HG03097 (cell line): ENCODE measurements around the gene NPTX1.
"Not testable (repeated sequence)": the region's sequence is repeated elsewhere in the genome, so short reads cannot be mapped to it uniquely, and the experiment has no call there.

ENCODE experiments used
- ATAC-seq: cut with Tn5 transposase; IDR thresholded peaks from one replicate; pipeline ENCODE4 v1.9.1; 2021; ENCODE audit not compliant: unreplicated experiment, low FRiP score

The NPTX1 gene, protein sequence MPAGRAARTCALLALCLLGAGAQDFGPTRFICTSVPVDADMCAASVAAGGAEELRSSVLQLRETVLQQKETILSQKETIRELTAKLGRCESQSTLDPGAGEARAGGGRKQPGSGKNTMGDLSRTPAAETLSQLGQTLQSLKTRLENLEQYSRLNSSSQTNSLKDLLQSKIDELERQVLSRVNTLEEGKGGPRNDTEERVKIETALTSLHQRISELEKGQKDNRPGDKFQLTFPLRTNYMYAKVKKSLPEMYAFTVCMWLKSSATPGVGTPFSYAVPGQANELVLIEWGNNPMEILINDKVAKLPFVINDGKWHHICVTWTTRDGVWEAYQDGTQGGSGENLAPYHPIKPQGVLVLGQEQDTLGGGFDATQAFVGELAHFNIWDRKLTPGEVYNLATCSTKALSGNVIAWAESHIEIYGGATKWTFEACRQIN

DNA sequence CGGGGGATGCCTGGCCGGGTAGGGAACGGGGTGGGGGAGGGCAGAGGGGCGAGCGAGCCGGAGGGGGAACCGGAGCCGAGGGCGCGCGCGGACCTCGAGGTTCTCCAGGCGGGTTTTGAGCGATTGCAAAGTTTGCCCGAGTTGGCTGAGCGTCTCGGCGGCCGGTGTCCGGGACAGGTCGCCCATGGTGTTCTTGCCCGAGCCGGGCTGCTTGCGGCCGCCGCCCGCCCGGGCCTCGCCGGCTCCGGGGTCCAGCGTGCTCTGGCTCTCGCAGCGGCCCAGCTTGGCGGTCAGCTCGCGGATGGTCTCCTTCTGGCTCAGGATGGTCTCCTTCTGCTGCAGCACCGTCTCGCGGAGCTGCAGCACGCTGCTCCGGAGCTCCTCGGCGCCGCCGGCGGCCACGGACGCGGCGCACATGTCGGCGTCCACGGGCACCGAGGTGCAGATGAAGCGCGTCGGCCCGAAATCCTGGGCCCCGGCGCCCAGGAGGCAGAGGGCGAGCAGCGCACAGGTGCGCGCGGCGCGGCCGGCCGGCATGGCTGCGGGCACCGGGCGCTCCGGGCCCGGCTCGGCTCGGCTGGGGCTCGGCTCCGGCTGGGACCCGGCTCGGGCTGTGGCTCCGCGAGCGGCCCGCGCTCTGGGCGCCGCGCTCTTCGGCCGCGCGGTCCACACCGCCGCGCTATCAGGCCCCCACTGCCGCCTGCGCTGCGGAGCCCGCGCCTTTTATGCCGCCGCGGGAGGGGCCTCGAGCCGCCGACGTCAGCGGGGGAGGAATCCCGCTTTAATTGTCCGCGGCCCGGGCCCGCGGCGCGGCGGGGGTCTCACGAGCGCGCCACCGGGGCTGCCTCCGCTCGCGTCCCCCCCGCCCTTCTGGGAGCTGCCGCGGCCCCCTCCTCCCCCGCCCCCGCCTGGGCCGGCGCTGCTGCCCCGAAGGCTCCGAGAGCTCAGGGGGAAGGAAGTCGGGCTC lies at the start of gene NPTX1:
NPTX1 (minus strand) TSS at position 698 of the 967 bp plus-strand sequence; CDS start at position 537, 161 bp downstream.
- ATAC-seq: no peak

- no peak for ATAC-seq
Observed at GRCh38 chr17:80523956-80524712, 47.7 kb upstream of the NPTX1 start.

GRCh38 chr17:80523054-80523744 lies 46.8 kb upstream of the NPTX1 start:
- ATAC-seq: no peak

DNA sequence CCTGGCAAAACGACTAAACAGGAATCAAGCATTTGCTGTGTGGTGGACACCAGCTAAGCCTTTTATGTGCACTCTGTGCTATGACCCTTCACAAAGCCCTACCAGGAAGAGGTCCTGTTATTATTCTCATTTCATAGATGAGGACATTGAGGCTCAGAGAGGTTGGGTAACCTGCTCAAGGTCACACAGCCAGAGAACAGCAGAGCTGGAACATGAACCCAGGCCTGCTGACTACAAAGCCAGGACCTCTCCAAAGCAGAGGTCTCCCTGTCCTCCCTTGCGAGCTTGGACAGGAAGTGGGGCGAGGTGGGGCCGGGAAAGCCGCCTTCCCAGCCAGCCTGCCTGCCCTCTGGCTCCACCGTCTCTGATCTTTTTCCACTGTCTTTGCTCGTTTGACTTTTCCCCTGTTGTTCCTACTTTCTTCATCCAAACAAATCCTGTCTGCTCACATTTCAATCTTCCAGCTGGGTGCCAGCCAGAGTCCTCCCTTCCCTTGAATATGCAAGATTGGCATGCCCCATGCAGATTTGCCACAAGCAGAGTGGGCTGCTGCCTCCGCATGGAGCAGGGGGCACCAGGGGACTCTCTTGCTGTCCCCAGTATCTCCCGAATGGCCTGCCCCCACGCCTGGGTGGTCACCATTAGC lies 44.5 kb upstream of the NPTX1 start:
- no peak for ATAC-seq

- ATAC-seq: no peak
Observed at GRCh38 chr17:80519091-80519781, 42.8 kb upstream of the NPTX1 start.

- no peak for ATAC-seq
Observed at GRCh38 chr17:80518392-80518791, 42.0 kb upstream of the NPTX1 start.

DNA sequence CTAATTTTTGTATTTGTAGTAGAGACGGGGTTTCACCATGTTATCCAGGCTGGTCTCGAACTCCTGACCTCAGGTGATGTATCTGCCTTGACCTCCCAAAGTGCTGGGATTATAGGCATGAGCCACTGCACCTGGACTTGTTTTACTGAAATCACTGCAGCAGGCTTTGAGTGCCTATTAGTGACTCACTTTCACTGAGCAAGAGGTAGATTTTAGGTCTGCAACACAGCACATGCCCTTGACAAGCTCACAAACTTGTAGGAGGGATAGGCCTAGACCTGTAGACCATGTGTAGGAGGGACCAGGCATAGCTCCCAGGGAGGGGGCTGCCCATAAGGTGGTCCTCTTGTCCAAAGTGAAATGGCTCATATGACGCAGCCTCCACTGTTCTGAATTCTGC lies 41.2 kb upstream of the NPTX1 start:
- ATAC-seq: no peak

DNA sequence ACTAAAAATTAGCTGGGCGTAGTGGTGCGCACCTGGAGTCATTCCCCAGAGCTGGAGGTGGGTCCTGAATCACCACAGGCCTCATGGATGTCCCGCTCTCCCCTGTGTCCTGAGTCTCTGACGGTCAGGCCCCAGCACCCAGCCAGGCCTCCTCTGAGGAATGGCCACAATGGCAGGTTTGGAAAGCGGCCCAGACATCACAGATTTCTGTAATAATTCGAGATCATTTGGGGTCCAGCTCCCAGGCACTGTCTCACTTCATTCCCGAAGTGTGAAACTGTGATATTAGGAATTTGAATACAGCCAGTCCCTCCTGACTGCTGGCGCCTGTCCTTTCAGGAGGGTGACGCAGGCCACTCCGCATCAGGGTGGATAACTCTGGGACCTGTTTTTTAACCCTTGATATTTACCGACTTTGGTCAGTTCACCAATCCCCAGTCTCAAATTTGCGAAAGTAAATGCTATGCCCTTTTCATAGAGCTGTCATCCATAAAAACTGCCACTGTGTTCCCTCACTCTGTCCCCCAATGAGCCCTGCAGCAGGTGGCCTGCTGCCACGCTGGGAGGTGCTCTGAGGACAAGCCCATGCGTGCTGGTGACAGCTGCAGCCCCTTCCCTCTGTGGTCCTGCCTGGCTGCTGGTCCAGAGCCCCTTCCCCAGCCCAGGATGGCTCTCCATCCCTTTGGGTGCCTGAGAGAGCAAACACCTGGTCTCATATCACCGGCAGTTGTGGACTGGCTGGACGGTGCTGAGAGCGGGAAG lies 39.9 kb upstream of the NPTX1 start:
- no peak for ATAC-seq

DNA sequence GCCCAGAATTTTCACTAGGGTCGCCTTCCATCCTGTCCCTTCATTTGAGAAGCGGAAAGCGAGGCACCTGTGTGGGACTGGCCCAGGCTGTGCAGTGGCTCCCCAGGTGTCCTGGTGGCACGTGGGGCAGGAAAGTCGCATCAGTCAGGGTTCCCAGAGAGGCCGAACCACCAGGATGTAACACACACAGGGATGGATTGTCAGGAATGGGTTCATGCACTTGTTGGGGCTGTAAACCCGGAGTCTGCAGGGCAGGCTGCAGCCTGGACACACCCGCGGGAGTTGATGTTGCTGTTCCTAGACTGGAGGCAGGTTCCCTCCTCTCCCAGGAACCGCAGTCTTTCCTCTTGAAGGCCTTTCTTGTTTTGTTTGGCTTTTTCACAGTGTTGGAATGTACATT lies 37.5 kb upstream of the NPTX1 start:
- no peak for ATAC-seq

GRCh38 chr17:80513201-80513600 lies 36.8 kb upstream of the NPTX1 start:
- no peak for ATAC-seq

- no peak for ATAC-seq
Observed at GRCh38 chr17:80512233-80512632, 35.8 kb upstream of the NPTX1 start.

GRCh38 chr17:80511222-80512180 lies 35.1 kb upstream of the NPTX1 start:
- no peak for ATAC-seq

DNA sequence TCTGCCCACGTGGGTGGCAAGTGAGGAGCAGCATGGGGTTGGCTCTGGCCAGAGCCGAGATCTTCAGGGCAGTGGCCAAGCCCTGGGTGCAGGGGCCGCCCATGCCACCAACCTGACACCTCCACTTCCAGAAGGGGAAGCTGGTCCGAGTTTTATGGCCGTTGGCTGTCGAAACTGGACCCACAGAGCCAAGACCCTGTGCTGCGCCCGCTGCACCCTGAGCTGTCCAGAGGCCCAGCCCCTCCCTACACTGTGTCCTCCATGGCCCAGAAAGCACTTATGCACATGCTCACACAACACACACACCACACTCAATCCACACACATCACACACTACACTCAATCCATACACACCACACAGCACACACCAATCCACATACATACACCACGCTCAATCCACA lies 34.4 kb upstream of the NPTX1 start:
- no peak for ATAC-seq

GRCh38 chr17:80510132-80510531 lies 33.7 kb upstream of the NPTX1 start:
- ATAC-seq: no peak

- no peak for ATAC-seq
Observed at GRCh38 chr17:80509311-80509710, 32.9 kb upstream of the NPTX1 start.

- ATAC-seq: no peak
Observed at GRCh38 chr17:80507965-80508364, 31.6 kb upstream of the NPTX1 start.

DNA sequence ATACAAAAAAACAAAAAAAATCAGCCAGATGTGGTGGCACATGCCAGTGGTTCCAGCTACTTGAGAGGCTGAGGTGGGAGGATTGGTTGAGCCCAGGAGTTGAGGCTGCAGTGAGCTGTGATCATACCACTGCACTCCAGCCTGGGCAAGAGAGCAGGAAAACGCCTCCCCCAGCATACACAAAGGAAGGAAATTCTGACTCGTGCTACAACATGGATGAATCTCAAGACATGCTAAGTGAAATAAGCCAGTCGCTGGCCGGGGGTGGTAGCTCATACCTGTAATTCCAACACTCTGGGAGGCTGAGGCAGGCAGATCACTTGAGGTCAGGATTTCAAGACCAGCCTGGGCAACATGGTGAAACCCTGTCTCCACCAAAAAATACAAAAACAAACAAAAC lies 30.8 kb upstream of the NPTX1 start:
- not testable (repeated sequence) for ATAC-seq
